GM19023 (cell line): ENCODE data around the gene LRP1B.
"Not testable (repeated sequence)": the region's sequence is repeated elsewhere in the genome, so short reads cannot be mapped to it uniquely, and the experiment has no call there.

Experiments
- ATAC-seq: cut with Tn5 transposase; IDR thresholded peaks from one replicate; pipeline ENCODE4 v1.9.1; 2021; ENCODE audit warnings: mild to moderate bottlenecking, moderate library complexity; ENCODE audit not compliant: unreplicated experiment

The LRP1B gene

DNA sequence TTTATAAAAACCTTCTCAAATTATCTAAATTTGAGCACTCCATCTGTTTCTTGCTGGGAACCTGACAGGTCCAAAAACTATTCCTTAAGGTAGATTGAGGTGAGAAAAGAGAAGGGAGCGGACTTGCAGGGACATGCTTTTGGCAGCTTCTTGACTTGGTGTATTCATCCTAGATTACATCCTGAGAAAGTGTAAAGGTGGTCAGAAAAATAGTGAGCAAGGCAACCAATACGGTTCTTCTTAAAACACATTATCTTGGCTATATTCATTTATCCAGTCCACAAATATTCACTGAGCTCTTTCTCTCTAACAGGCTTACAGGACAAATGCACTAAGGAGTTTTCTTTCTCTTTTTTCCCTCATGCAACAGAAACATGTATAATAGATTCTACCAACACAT lies 230.0 kb downstream of the LRP1B start:
- no peak for ATAC-seq

DNA sequence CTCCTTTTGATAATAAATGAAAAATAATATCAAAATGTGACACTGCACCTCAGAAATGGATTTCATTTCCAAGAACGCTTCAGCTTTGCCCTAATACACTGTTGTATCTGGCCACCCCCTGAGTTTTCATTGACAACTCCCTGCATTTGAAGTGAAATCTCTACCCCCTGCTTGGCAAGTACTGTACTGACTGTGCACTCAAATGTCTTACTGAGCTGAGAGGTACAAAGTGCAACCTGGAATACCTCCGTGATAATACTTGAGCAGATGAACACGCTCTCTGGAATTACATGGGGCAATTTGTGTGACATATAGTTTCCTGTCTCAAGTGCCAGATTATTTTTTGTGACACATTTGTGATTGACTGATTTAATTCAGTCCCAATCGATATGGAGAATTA lies 231.1 kb downstream of the LRP1B start:
- ATAC-seq: no peak

GRCh38 chr2:141889788-141890187 lies 241.0 kb downstream of the LRP1B start:
- no peak for ATAC-seq

DNA sequence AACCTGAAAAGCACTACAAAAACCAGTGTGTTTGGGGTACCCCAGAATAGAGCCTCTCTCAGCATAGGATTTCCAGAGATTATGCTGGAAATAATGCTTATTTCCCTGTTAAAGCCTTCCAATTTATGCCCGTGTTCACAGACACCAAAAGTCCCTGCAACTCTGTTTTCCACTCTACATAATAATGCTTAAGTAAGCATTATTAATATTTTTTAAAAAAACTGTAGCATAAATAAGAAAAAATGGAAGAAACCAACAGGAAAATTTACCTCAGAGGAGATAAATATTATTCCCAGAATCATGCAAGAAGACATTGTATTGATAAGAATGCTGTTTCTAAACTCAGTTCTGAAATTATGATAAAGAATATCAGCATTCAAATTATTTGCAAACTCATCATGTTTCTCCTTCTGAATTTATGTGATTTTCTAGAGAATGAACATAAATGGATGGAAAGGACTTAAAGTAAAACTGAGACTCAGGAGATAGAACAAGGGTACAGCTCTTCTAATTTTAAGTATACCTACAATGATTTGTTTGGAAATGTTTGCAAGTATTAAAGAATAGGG lies 241.7 kb downstream of the LRP1B start:
- ATAC-seq: no peak

- ATAC-seq: no peak
These were observed 243.5 kb downstream of the LRP1B start for GRCh38 chr2:141887363-141887762.

DNA sequence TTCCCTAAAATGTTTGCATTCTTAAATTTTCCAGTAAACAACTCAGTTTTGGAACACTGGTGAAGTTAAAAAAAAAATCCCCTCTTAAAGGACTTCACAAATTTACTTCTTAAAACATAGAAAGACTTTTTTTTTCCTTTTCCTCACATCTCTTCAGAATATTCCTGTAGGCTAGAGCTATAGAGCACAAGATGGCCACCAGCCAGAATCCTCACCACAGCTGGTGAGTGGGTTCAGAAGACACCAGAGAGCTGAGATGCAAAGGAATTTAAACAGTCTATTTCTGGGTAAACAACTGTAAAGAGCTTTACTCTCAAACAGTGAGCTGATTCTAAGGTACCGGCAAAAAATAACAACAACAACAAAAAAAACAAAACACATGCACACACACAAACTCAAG lies 252.8 kb downstream of the LRP1B start:
- no peak for ATAC-seq

DNA sequence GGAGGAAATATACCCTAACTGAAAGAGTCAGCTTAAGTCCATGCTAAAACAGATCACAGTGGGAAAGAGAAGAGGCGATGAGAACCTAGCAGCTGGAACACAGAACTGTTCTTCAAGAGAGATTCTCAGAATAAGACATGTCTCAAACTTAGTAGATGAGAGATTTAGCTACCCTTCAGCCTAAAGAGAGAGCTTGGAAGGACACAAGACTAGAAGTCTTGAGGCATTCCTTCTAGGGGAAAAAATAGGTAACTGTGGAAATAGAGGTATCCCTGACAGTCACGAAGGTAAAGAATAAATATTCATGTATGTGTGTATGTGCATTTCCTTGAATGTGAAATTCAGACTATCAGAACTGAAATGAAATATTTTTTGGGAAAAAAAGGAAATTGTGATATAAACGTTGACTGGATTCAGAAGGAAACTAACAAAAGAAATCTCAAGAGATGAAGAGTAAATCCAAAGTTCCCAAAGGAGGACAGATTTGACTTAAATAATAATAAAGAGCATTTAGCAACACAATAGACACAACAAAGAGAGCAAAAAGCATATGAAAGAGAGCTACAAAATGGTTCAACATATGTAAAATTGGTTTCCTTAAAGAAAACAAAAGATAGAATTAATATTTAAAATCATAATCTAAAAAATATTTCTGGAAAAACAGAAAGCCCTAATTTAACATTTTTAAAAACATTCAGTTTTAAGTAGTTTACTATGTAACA lies 258.7 kb downstream of the LRP1B start:
- ATAC-seq: no peak

GRCh38 chr2:141869572-141869971 lies 261.2 kb downstream of the LRP1B start:
- ATAC-seq: no peak

GRCh38 chr2:141863964-141864363 lies 266.9 kb downstream of the LRP1B start:
- ATAC-seq: no peak

DNA sequence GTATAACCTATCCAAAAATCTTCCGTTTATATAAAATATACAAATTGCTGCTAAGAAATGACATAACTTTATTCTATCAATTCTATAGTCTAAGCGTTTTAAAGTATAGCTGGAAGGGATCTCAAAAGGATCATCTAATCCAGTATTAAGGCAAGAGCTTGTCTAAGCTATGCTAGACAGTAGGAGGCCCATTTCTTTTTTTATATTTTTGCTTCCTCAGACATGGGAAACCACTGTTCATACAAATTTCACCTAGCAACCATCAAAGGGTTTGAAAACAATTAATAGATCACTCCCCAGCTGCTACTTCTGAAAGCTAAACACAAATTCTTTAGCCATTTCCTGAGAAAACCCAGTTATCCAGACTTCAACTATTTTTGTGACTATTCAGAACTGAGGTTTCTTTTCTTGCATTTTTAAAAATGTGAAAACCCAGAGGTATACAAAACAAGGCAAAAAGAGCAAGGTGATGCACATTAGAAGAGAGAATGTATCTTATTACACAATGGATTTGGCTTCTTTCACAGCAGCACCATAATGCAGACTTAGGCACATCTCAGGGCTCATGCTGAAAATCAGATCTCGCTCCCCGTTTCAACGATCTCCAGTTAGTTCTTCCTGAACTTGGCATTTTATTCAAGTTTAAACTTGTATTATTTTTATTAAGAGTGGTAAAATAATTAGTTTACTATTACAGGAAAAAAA lies 274.4 kb downstream of the LRP1B start:
- no peak for ATAC-seq

DNA sequence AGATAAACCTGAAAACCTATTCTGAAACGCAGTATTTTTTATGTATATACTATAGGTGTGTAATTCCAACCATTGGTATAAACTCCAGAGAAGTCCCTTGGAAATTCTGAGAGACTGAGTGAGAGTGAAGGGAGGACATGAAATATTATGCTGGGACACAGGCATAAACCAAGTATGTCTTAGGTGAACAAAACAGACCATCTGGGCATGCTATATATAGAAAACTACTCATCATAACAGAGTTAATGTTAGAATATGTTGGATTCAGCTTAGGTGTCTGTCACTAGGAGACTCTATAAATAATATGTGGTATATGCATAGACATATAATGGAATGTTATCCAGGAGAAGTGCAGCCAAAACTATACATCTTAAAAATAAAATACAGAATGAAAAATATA lies 282.6 kb downstream of the LRP1B start:
- no peak for ATAC-seq

- ATAC-seq: no peak
These were observed 286.6 kb downstream of the LRP1B start for GRCh38 chr2:141844231-141844630.

- no peak for ATAC-seq
These were observed 295.7 kb downstream of the LRP1B start for GRCh38 chr2:141835103-141835502.

DNA sequence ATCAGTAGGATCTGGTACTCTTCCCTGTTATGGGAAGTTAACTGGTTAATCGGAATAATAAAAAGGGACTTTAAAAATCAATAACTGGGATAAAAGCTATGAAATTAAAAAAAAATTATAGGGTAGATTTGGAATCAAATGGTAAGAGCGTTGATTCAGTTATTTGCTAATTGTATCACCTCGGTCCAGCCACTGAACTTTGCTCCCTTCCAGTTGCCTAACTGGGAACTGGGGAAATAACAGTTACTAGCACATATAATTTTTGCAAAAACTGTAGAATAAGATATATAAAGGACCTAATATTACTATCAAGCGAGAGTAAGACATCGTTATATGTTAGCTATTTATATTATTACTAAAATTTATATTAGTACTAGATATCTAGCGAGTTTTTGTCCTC lies 302.1 kb downstream of the LRP1B start:
- ATAC-seq: no peak

DNA sequence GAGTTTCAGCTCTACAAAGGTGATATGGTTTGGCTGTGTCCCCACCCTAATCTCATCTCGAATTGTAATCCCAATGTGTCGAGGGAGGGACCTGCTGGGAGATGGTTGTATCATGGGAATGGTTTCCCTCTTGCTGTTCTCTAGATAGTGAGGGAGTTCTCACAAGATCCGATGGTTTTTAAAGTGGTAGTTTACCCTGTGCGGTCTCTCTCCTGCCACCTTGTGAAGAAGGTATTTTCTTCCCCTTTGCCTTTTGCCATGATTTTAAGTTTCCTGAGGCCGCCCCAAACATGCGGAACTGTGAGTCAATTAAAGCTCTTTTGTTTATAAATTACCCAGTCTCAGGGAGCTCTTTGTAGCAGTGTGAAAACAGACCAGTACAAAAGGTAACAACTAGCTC lies 306.0 kb downstream of the LRP1B start:
- ATAC-seq: no peak

DNA sequence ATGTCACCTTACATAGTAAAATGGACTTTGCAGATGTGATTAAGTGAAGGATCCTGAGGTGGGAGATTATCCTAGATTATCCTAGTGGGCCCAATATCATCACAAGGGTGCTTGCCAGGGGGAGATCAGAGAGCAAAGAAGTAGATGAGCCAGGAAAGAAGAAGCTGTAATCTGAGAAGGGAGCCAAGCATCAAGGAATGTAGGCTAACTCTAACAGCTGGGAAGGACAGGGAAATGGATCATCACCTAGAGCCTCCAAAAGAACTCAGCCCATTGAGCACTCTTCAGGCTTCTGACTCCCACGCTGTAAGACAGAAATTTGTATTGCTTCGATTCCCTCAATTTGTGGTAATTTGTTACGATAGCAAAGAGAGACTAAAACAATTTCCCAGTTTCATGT lies 309.9 kb downstream of the LRP1B start:
- no peak for ATAC-seq

DNA sequence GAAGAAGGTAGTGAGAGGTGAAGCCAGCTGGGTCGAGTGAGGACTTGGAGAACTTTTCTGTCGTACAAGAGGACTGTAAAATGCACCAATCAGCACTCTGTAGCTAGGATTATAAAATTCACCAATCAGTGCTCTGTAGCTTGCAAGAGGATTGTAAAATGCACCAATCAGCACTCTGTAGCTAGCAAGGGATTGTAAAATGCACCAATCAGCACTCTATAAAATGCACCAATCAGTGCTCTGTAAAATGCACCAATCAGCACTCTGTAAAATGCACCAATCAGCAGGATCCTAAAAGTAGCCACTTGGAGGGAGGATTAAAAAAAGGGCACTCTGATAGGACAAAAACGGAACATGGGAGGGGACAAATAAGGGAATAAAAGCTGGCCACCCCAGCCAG lies 315.5 kb downstream of the LRP1B start:
- not testable (repeated sequence) for ATAC-seq

GRCh38 chr2:141814150-141814549 lies 316.7 kb downstream of the LRP1B start:
- no peak for ATAC-seq

DNA sequence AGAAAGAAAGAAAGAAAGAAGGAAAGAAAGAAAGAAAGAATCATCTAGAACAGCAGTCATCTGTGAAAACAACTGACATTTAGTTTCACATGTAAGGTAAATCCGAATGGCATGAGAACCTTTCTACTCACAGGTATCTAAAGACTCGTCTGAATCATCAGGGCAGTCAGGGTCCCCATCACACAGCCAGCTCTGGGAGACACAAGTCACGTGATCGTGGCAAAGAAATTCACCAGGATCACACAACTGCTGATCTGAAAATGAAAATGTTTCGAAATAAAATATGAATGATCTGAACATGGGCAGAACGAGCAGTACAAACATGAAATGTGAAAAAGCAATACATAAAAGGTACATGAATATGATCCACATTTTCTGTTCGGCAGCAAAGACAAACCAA lies 320.7 kb downstream of the LRP1B start:
- ATAC-seq: no peak

GRCh38 chr2:141806090-141806489 lies 324.7 kb downstream of the LRP1B start:
- ATAC-seq: no peak

DNA sequence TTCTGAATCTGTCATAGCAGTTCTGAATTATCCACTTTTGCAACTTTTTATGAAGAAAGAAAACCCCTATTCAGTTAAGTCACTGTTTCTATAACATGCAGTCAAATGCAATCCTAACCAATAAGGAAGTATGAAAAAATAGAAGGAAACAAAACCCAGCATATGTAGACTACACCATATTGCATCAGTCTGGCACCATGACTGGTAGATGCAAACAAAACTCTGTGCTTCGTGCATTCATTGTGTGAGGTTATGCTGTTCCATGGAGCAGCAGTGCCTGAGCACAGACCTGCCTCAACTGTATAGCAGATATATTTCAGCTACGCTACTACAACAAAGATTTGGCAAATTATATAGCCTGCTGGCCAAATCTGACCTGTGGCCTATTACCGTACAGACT lies 325.5 kb downstream of the LRP1B start:
- ATAC-seq: no peak

DNA sequence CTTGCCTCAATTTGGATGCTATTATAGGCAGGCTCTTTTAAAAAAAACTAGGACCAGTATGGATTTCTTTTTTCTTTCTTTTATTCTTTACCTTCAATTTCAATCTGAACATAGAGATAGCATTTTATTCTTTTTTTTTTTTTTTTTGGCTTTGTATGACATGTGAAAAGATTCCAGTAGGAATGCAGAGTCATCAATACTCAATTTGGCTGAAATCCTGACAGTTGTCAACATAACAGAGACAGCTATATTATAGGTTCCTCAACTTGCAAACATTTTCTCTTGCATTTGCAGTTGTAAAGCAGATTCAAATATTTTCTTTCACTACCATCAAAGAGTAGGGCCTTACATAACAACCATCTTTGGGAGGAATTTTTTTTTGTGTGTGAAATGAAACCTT lies 334.4 kb downstream of the LRP1B start:
- no peak for ATAC-seq
